ENCODE data around the gene EDARADD.

GRCh38 chr1:236524142-236524894 is 130.2 kb downstream of the EDARADD start:
- TF ChIP-seq, protein P1, sequence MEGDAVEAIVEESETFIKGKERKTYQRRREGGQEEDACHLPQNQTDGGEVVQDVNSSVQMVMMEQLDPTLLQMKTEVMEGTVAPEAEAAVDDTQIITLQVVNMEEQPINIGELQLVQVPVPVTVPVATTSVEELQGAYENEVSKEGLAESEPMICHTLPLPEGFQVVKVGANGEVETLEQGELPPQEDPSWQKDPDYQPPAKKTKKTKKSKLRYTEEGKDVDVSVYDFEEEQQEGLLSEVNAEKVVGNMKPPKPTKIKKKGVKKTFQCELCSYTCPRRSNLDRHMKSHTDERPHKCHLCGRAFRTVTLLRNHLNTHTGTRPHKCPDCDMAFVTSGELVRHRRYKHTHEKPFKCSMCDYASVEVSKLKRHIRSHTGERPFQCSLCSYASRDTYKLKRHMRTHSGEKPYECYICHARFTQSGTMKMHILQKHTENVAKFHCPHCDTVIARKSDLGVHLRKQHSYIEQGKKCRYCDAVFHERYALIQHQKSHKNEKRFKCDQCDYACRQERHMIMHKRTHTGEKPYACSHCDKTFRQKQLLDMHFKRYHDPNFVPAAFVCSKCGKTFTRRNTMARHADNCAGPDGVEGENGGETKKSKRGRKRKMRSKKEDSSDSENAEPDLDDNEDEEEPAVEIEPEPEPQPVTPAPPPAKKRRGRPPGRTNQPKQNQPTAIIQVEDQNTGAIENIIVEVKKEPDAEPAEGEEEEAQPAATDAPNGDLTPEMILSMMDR (IDR thresholded peaks at IDR 0.05) = no peak
- TF ChIP-seq POLR2AphosphoS5 (IDR thresholded peaks at IDR 0.05; ENCODE audit: low read depth, low read length) (peak; percentile 67), REST (IDR thresholded peaks at IDR 0.05; ENCODE audit: insufficient read depth in 1 of 2, low read depth in 2 of 2, low read length in 1 of 2) (no peak), TCF7L2 (IDR thresholded peaks at IDR 0.05; ENCODE audit: low read depth, low read length) (no peak)
